ENCODE measurements around the gene CHAF1B.
"Not testable (repeated sequence)": the region's sequence is repeated elsewhere in the genome, so short reads cannot be mapped to it uniquely, and the experiment has no call there.

The CHAF1B gene

DNA sequence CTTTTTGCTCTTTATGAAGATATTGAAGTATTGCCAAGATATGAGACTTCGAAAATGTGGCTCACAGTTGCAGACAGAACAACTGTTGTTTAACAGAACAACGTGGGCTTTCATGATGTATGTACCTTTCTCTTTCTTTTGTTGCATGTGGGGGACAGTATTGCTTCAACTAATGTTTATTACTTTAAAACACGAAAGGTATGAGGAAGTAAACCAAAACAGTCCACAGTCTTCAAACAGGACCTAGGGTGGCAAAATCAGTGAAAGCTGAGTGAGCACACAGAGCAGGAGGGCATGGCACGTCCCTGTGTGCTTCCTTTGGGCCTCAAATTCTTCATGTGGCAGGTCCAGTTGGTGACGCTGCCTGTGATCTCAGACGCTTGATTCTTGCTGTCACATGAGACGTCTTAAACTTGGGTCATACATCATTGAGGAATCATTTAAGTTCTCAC is 7.8 kb upstream of the CHAF1B start:
- Mint-ChIP-seq H3K9me3 (no peaks in the 10 kb centered on the region), H3K27me3 (ENCODE audit: low read depth) (no peaks in the 10 kb centered on the region), H3K36me3 (ENCODE audit: low read depth) (peaks cover 20% of the 10 kb centered on the region), H3K4me1 (ENCODE audit: low read depth) (peaks cover 2% of the 10 kb centered on the region), H3K4me3 (no peak overlapping the region), H3K27ac (no peak overlapping the region)

DNA sequence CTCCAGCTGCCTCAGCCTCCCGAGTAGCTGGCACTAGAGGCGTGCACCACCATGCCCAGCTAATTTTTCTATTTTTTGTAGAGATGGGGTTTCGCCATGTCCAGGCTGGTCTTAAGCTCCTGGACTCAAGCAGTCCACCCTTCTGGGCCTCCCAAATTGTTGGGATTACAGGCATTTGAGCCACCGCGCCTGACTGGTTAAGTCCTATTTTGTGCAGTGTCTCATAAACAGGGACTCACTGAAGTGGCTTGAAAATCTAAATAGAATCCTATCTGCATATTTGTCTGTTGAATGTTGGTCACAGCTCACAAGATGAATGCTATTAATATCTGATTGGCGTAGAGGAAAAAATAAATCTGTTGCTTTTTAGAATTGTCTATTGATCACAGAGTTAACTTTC is 5.9 kb upstream of the CHAF1B start:
- Mint-ChIP-seq H3K4me3 (no peak overlapping the region), H3K4me1 (ENCODE audit: low read depth) (peaks cover 2% of the 10 kb centered on the region), H3K36me3 (ENCODE audit: low read depth) (peaks cover 13% of the 10 kb centered on the region), H3K27ac (no peak overlapping the region), H3K9me3 (no peaks in the 10 kb centered on the region), H3K27me3 (ENCODE audit: low read depth) (no peaks in the 10 kb centered on the region)

DNA sequence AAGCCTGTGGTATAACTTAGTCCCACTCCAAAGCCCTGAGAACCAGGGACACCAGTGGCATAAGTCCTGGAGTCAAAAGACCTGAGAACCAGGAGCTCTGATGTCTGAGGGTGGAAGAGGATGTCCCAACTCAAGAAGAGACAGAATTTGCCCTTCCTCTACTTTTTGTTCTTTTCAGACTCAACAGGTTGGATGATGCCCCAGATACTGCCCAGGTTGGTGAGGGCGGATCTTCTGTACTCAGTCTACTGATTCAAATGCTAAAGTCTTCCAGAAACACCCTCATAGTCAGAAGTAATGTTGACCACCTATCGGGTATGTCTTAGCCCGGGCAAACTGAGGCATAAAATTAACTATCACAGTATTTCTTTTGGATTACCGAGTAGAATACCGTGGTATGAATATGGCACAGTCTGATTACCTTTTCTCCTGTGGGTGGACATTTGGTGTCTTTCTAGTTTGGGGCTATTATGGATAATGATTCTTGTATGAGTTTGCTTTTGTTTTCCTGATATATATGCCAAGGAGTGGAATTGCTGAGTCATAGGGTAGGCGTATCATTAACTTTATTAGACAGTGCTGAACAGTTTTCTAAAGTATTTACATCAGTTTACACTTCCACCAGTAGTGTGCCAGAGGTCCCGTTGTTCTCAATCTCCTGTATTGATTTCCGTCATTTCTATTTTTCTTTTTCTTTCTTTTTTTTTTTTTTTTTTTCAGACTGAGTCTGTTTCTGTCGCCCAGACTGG is 3.2 kb upstream of the CHAF1B start:
- H3K36me3 Mint-ChIP-seq (ENCODE audit: low read depth): peaks cover 9% of the 10 kb centered on the region
- H3K9me3 Mint-ChIP-seq: no peaks in the 10 kb centered on the region
- no peak overlapping the region for H3K27ac Mint-ChIP-seq
- peaks cover 10% of the 10 kb centered on the region for H3K4me1 Mint-ChIP-seq (ENCODE audit: low read depth)
- no peak overlapping the region for H3K4me3 Mint-ChIP-seq
- H3K27me3 Mint-ChIP-seq (ENCODE audit: low read depth): no peaks in the 10 kb centered on the region

DNA sequence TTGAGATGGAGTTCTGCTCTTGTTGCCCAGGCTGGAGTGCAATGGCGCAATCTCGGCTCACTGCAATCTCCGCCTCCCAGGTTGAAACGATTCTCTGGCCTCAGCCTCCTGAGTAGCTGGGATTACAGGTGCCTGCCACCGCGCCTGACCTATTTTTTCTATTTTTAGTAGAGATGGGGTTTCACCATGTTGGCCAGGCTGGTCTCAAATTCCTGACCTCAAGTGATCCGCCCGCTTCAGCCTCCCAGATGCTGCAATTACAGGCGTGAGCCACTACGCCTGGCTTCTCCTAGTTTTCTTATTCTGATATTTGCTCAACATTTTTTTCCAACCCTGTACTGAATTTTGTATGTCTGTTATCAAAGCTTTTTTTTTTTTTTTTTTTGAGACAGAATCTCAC is 2.5 kb upstream of the CHAF1B start:
- H3K4me1 Mint-ChIP-seq (ENCODE audit: low read depth): peaks cover 14% of the 10 kb centered on the region
- H3K27ac Mint-ChIP-seq; H3K27me3 Mint-ChIP-seq (ENCODE audit: low read depth): not testable (repeated sequence)

DNA sequence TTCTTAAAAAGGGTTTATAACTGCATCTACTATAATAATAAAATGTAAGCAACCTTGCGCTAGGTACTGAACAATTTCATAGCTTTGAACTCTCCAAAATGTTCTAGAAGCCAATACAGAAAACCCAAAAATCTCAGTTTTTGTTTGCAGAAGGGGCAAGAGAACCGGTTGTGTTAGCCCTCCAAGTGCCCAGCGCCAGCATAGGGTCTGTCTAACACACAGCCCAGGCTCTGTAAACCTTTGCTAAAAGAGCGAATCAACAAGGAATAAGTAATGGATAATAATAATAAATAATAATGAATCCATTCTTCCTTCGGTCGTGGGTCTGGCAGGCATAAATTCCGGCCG is 333 bp upstream of the CHAF1B start:
- H3K36me3 Mint-ChIP-seq (ENCODE audit: low read depth): peaks cover 12% of the 10 kb centered on the region
- no peak overlapping the region for H3K27ac Mint-ChIP-seq
- H3K4me1 Mint-ChIP-seq (ENCODE audit: low read depth): peaks cover 23% of the 10 kb centered on the region
- no peak overlapping the region for H3K4me3 Mint-ChIP-seq
- H3K9me3 Mint-ChIP-seq: no peaks in the 10 kb centered on the region
- H3K27me3 Mint-ChIP-seq (ENCODE audit: low read depth): no peaks in the 10 kb centered on the region

More for the DNA sequence above, 2.5 kb upstream of the CHAF1B start:
- not testable (repeated sequence) for H3K9me3 Mint-ChIP-seq; H3K4me3 Mint-ChIP-seq; H3K36me3 Mint-ChIP-seq (ENCODE audit: low read depth)

DNA sequence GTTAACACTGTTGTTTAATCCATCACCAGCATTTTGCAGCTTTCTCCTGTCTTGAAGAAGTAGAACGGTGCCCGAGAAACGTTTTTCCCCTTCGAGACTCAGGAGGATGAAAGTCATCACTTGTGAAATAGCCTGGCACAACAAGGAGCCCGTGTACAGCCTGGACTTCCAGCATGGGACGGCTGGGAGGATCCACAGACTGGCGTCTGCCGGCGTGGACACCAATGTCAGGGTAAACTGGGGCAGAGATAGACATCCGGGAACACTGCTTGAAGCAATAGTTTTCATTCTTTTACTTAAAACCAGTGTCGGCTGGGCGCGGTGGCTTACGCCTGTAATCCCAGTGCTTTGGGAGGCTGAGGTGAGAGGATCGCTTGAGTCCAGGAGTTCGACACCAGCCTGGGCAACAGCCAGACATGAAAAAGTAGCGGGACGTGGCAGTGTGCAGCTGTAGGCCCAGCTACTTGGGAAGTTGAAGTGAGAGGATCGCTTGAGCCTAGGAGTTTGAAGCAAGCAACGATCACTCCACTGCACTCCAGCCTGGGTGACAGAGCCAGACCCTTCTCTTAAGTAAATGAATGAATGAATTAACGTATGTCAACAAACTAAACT is 945 bp downstream of the CHAF1B start:
- no peaks in the 10 kb centered on the region for H3K9me3 Mint-ChIP-seq
- H3K36me3 Mint-ChIP-seq (ENCODE audit: low read depth): peaks cover 12% of the 10 kb centered on the region
- H3K4me1 Mint-ChIP-seq (ENCODE audit: low read depth): peaks cover 23% of the 10 kb centered on the region
- H3K27me3 Mint-ChIP-seq (ENCODE audit: low read depth): no peaks in the 10 kb centered on the region
- H3K27ac Mint-ChIP-seq: peak overlapping the region; percentile 75
- peak overlapping the region; percentile 84 for H3K4me3 Mint-ChIP-seq

DNA sequence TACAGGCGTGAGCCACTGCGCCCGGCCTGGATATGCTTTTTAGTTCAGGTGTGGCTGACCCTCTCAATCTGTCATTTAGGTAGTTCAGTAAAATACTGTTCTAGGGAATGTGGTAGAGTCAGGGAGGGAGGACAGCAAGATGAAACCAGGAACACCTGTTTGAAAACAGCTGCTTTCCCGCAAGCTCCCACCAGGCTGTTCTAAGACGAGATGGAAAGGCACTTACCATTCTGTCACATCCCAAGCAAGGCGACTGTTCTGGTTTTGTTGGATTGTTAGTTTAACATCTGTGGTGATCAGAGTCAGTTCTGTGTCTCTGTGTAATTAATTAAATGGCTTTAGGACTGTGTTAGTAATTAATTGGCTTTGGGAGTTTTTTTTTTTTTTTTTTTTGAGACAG is 2.9 kb downstream of the CHAF1B start:
- H3K4me1 Mint-ChIP-seq (ENCODE audit: low read depth): peaks cover 21% of the 10 kb centered on the region
- no peak overlapping the region for H3K27ac Mint-ChIP-seq
- no peak overlapping the region for H3K4me3 Mint-ChIP-seq
- no peaks in the 10 kb centered on the region for H3K27me3 Mint-ChIP-seq (ENCODE audit: low read depth)
- H3K9me3 Mint-ChIP-seq: no peaks in the 10 kb centered on the region
- peaks cover 25% of the 10 kb centered on the region for H3K36me3 Mint-ChIP-seq (ENCODE audit: low read depth)

DNA sequence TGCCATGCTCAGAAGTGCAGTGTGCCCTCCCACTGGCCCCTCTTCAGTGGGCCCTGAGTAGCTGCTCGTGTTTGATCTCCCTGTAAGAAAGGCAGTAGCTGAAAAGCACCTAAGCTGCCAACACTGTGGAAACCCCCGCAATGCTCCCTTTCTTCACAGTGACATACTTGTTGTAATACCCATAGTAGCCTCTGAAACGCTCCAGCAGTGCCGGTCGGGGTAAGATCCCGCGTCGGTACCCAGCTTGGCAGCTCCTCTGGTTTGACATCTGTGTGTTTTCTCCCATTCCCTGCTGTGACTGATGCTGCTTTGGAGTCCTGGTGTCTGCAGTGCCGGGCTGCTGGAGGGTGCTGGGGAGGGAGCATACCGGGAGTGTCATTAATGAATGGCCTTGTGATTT is 3.6 kb downstream of the CHAF1B start:
- no peak overlapping the region for H3K4me3 Mint-ChIP-seq
- peaks cover 21% of the 10 kb centered on the region for H3K4me1 Mint-ChIP-seq (ENCODE audit: low read depth)
- H3K27me3 Mint-ChIP-seq (ENCODE audit: low read depth): no peaks in the 10 kb centered on the region
- no peaks in the 10 kb centered on the region for H3K9me3 Mint-ChIP-seq
- H3K36me3 Mint-ChIP-seq (ENCODE audit: low read depth): peaks cover 28% of the 10 kb centered on the region
- no peak overlapping the region for H3K27ac Mint-ChIP-seq

DNA sequence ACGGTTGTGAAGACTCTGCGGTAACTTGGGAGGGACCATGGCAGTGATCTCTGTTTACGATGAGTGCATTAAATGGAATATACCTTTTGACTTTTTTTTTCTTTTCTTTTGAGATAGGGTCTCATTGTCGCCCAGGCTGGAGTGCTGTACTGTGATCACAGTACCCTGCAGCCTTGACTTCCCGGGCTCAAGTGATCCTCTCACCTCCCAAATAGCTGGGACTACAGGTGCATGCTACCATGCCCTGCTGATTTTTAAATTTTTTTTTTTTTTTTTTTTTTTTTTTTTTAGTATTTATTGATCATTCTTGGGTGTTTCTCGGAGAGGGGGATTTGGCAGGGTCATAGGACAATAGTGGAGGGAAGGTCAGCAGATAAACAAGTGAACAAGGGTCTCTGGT is 6.5 kb downstream of the CHAF1B start:
- H3K27ac Mint-ChIP-seq; H3K4me3 Mint-ChIP-seq; H3K27me3 Mint-ChIP-seq (ENCODE audit: low read depth); H3K9me3 Mint-ChIP-seq: not testable (repeated sequence)
- peaks cover 37% of the 10 kb centered on the region for H3K36me3 Mint-ChIP-seq (ENCODE audit: low read depth)
- H3K4me1 Mint-ChIP-seq (ENCODE audit: low read depth): peaks cover 17% of the 10 kb centered on the region

DNA sequence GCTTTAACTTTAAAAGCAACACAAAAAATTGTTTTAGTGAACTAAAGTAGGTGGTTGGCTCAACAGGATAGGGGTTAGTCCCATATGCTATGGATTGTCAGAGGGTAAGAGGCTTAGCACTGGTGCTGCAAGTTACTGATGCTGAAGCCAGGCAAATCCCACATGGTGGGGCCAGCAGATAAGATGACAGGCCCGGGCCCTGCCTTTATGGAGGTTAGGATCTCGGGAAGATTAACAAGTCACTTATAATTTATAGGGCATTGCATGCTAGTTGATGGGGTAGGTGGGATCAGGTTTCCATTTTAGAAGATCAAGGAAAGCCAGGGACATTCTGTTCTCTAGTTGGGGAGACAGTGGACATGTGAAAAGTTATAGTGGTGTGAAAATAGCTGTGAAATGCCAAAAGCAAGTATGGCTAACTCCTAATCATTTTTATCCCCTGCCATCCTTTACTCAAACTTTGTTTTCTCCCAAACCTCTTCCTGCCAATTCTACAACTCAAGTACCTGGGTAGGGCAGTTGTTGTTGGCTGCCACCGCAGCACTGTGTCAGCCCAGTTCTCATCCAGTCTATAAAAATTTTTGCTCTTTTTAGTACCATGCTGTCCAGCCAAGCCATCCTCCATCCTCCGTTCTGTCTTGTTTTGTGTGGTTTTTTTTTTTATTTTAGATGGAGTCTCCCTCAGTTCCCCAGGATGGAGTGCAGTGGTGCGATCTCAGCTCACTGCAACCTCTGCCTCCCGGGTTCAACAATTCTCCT is 10.3 kb downstream of the CHAF1B start:
- peaks cover 44% of the 10 kb centered on the region for H3K36me3 Mint-ChIP-seq (ENCODE audit: low read depth)
- no peak overlapping the region for H3K4me3 Mint-ChIP-seq
- H3K27ac Mint-ChIP-seq: no peak overlapping the region
- H3K4me1 Mint-ChIP-seq (ENCODE audit: low read depth): peaks cover 2% of the 10 kb centered on the region
- no peaks in the 10 kb centered on the region for H3K9me3 Mint-ChIP-seq
- H3K27me3 Mint-ChIP-seq (ENCODE audit: low read depth): no peaks in the 10 kb centered on the region

DNA sequence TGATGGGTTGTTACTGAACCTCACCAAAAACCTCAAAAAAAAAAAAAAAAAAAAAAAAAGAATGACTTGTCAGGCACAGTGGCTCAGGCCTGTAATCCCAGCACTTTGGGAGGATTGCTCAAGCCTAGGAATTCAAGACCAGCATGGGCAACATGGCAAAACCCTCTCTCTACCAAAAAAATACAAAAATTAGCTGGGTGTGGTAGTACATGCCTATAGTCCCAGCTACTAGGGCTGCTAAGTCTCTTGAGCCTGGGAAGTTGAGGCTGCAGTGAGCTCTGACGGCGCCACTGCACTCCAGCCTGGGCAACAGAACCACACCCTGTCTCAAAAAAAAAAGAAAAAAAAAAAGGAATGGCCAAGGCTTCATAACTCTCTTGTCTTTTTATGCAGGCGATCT is 11.1 kb downstream of the CHAF1B start:
- Mint-ChIP-seq H3K4me3 (no peak overlapping the region), H3K9me3 (no peaks in the 10 kb centered on the region), H3K27me3 (ENCODE audit: low read depth) (no peaks in the 10 kb centered on the region), H3K4me1 (ENCODE audit: low read depth) (peaks cover 2% of the 10 kb centered on the region), H3K36me3 (ENCODE audit: low read depth) (peaks cover 45% of the 10 kb centered on the region), H3K27ac (no peak overlapping the region)

DNA sequence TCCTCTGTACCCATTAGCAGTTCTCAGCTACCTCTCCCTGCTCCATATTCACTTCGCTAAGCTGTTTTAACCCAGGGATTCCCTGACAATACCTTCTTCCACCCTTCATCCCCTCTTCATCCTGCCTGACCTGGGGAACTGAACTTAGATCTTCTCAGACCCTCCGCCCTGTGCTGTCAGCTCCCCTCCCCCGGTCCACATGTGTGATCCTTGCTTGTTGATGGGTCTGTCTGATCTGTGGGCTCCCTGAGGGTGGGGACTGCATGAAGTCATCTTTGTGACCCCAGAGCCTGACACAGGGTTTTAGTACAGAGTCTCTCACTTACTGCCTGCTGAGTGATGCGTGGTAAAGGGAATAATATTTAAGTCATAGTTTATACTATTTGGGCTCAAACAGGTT is 11.8 kb downstream of the CHAF1B start:
- H3K4me3 Mint-ChIP-seq: no peak overlapping the region

DNA sequence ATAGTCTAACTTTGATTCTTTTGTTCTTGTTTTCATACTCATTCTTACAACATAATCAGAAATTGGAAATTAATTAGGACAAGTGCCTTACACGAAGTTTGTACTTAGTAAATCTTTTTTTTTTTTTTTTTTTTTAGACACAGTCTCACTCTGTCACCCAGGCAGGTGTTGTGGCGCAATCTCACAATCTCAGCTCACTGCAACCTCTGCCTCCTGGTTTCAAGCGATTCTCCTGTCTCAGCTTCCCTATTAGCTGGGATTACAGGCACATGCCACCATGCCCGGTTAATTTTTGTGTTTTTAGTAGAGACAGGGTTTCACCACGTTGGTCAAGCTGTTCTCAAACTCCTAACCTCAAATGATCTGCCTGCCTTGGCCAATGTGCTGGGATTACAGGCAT is 12.4 kb downstream of the CHAF1B start:
- Mint-ChIP-seq H3K4me1 (ENCODE audit: low read depth) (peaks cover 2% of the 10 kb centered on the region), H3K27me3 (ENCODE audit: low read depth) (no peaks in the 10 kb centered on the region), H3K36me3 (ENCODE audit: low read depth) (peaks cover 40% of the 10 kb centered on the region), H3K27ac (no peak overlapping the region), H3K4me3 (no peak overlapping the region), H3K9me3 (no peaks in the 10 kb centered on the region)

More for the DNA sequence above, 11.8 kb downstream of the CHAF1B start:
- Mint-ChIP-seq H3K4me1 (ENCODE audit: low read depth) (peaks cover 2% of the 10 kb centered on the region), H3K27ac (no peak overlapping the region), H3K36me3 (ENCODE audit: low read depth) (peaks cover 42% of the 10 kb centered on the region), H3K27me3 (ENCODE audit: low read depth) (no peaks in the 10 kb centered on the region), H3K9me3 (no peaks in the 10 kb centered on the region)

DNA sequence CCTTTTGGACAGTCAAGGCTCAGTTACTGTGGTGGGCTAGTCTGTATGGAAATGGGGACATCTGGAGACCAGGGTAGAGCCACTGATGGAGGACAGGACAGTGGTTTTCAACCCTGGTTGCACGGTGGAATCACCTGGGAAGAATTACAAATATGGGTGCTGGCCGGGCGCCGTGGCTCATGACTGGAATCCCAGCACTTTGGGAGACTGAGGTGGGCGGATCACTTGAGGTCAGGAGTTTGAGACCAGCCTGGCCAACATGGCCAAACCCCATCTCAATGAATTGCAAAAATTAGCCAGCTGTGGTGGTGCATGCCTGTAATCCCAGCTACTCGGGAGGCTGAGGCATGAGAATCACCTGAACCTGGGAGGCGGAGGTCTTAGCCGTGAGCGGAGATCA is 14.5 kb downstream of the CHAF1B start:
- H3K4me1 Mint-ChIP-seq (ENCODE audit: low read depth); H3K27me3 Mint-ChIP-seq (ENCODE audit: low read depth); H3K9me3 Mint-ChIP-seq; H3K4me3 Mint-ChIP-seq; H3K27ac Mint-ChIP-seq: not testable (repeated sequence)
- peaks cover 36% of the 10 kb centered on the region for H3K36me3 Mint-ChIP-seq (ENCODE audit: low read depth)

DNA sequence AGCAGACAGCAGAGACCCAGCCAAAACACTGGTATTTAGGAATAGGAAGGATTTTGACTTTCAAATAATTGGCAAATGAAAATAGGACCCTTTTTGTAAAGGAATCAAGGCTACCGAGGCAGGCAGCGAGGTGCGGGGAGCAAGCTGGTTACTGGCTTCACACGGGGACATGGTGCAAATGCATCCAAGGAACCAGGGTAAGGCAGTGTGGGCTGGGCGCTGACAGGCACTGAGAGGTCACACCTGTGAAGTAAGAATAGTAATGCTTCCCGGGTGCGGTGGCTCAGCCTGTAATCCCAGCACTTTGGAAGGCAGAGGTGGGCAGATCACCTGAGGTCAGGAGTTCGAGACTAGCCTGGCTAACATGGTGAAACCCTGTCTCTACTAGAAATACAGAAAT is 15.5 kb downstream of the CHAF1B start:
- Mint-ChIP-seq H3K27me3 (ENCODE audit: low read depth) (no peaks in the 10 kb centered on the region), H3K4me1 (ENCODE audit: low read depth) (peaks cover 2% of the 10 kb centered on the region), H3K9me3 (no peaks in the 10 kb centered on the region), H3K4me3 (no peak overlapping the region), H3K27ac (no peak overlapping the region), H3K36me3 (ENCODE audit: low read depth) (peaks cover 35% of the 10 kb centered on the region)

All from T-helper 1 cell treated with Interleukin-12 subunit alpha and Interleukin-12 subunit beta and Interleukin-4 antibody, amounts not matched to agents 30 μg/mL and 1 μg/mL, for 36 hours (primary cell).